HFFc6 (cell line): ENCODE data around the gene TRAF4. TPM values are rescaled to one million over a fixed set of nuclear protein-coding genes. Genes with fewer than 3 reads are reported as not detected.
"Not testable (repeated sequence)": the region's sequence is repeated elsewhere in the genome, so short reads cannot be mapped to it uniquely, and the experiment has no call there.

Source experiments
- DNase-seq: peaks from one replicate; pipeline ENCODE4 v3.0.0-alpha.2; 2018
- H3K27ac Mint-ChIP-seq: 2 replicates; pipeline ENCODE4 v1.8.0; 2020; ENCODE audit warnings: mild to moderate bottlenecking, mixed read lengths
- H3K27me3 Mint-ChIP-seq: 2 replicates; pipeline ENCODE4 v1.8.0; 2021; ENCODE audit warnings: mild to moderate bottlenecking, moderate library complexity, mixed read lengths; ENCODE audit not compliant: insufficient read depth
- H3K36me3 Mint-ChIP-seq: 2 replicates; pipeline ENCODE4 v1.8.0; 2021; ENCODE audit warnings: low read depth, mixed read lengths
- H3K4me1 Mint-ChIP-seq: 2 replicates; pipeline ENCODE4 v1.8.0; 2020; ENCODE audit warnings: low read depth, mixed read lengths
- H3K4me3 Mint-ChIP-seq: 2 replicates; pipeline ENCODE4 v1.8.0; 2020; ENCODE audit warnings: mild to moderate bottlenecking, moderate library complexity, mixed read lengths
- H3K9me3 Mint-ChIP-seq: 2 replicates; pipeline ENCODE4 v1.8.0; 2020; ENCODE audit warnings: mild to moderate bottlenecking, mixed read lengths
- total RNA-seq, 6 experiments: library from RNA; stranded (reverse); fragmentation: NEBNext Ultra II Directional; extraction: Animal tissue kit (Norgen Biotek cat#: 25700); gene quantifications; 2 replicates in 1 of 6; 3 replicates in 5 of 6; pipeline ENCODE4 v1.2.3, GENCODE V29; 2021
- TF ChIP-seq, protein P1 (sequence below): fragments of 200-600 bp; sonication (generic); IDR thresholded peaks from 2 replicates; pipeline ENCODE4 v1.5.0; 2021; ENCODE audit warnings: antibody characterized with exemption, mild to moderate bottlenecking

Gene TRAF4
- total RNA-seq, 6 experiments from 2014 or later = 48.0 to 61.3 (median 53.8) TPM

DNA sequence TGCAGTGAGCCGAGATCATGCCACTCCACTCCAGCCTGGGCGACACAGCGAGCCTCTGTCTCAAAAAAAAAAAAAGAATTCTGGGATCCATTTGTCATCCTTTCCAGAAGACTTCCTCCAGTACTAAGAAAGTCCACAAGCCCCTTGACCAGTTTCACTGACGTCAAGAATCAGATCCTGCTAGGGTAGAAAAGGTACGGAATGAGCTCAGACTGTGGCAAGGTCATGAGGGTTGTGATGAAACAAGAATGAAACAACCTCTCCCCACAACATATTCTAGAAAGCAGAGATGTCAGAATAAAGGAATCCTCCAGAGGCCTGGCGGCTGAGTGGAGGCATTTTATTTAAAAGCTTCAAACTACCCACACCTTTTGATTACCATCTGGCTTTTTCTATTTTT, 29.9 kb downstream of the TRAF4 start:
- peaks cover 2% of the 10 kb centered on the region; the same call in 1 of the 2 replicates for H3K27me3 Mint-ChIP-seq
- DNase-seq = no peak
- H3K4me3 Mint-ChIP-seq = no peak overlapping the region
- peaks cover 17% of the 10 kb centered on the region for H3K4me1 Mint-ChIP-seq
- no peaks in the 10 kb centered on the region; the same call in 1 of the 2 replicates for H3K36me3 Mint-ChIP-seq
- TF ChIP-seq, protein P1, sequence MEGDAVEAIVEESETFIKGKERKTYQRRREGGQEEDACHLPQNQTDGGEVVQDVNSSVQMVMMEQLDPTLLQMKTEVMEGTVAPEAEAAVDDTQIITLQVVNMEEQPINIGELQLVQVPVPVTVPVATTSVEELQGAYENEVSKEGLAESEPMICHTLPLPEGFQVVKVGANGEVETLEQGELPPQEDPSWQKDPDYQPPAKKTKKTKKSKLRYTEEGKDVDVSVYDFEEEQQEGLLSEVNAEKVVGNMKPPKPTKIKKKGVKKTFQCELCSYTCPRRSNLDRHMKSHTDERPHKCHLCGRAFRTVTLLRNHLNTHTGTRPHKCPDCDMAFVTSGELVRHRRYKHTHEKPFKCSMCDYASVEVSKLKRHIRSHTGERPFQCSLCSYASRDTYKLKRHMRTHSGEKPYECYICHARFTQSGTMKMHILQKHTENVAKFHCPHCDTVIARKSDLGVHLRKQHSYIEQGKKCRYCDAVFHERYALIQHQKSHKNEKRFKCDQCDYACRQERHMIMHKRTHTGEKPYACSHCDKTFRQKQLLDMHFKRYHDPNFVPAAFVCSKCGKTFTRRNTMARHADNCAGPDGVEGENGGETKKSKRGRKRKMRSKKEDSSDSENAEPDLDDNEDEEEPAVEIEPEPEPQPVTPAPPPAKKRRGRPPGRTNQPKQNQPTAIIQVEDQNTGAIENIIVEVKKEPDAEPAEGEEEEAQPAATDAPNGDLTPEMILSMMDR = no peak
- no peaks in the 10 kb centered on the region for H3K9me3 Mint-ChIP-seq
- H3K27ac Mint-ChIP-seq = no peak overlapping the region

- no peak for DNase-seq
- Mint-ChIP-seq H3K36me3 (peaks cover 4% of the 10 kb centered on the region), H3K27ac (no peak overlapping the region), H3K4me3 (no peak overlapping the region), H3K4me1 (peaks cover 17% of the 10 kb centered on the region), H3K27me3 (peaks cover 2% of the 10 kb centered on the region; the same call in 1 of the 2 replicates), H3K9me3 (no peaks in the 10 kb centered on the region)
- TF ChIP-seq, protein P1 = no peak
Measured at GRCh38 chr17:28774206-28774605, 30.4 kb downstream of the TRAF4 start.

- no peaks in the 10 kb centered on the region for H3K27me3 Mint-ChIP-seq
- no peak overlapping the region; the same call in 1 of the 2 replicates for H3K27ac Mint-ChIP-seq
- TF ChIP-seq, protein P1 = no peak
- H3K36me3 Mint-ChIP-seq = peaks cover 11% of the 10 kb centered on the region
- no peak for DNase-seq
- H3K9me3 Mint-ChIP-seq = no peaks in the 10 kb centered on the region
- H3K4me1 Mint-ChIP-seq = peaks cover 22% of the 10 kb centered on the region
- no peak overlapping the region for H3K4me3 Mint-ChIP-seq
Measured at GRCh38 chr17:28777178-28777577, 33.4 kb downstream of the TRAF4 start.

DNA sequence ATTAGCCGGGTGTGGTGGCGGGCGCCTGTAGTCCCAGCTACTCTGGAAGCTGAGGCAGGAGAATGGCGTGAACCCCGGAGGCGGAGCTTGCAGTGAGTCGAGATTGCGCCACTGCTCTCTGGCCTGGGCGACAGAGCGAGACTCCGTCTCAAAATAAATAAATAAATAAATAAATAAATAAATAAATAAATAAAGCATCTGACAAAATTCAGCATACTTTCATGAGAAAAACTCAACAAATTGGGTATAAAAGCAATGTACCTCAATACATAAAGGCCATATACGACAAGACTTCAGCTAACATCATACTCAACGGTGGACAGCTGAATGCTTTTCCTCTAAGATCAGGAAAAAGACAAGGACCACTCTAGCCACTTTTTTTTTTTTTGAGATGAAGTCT, 35.8 kb downstream of the TRAF4 start:
- not testable (repeated sequence) for H3K27me3 Mint-ChIP-seq, H3K27ac Mint-ChIP-seq, H3K4me3 Mint-ChIP-seq, H3K9me3 Mint-ChIP-seq, DNase-seq
- peaks cover 11% of the 10 kb centered on the region for H3K36me3 Mint-ChIP-seq
- peaks cover 22% of the 10 kb centered on the region for H3K4me1 Mint-ChIP-seq

- no peak overlapping the region for H3K27ac Mint-ChIP-seq
- H3K36me3 Mint-ChIP-seq = peaks cover 11% of the 10 kb centered on the region
- no peaks in the 10 kb centered on the region; the same call in 1 of the 2 replicates for H3K27me3 Mint-ChIP-seq
- H3K4me1 Mint-ChIP-seq = peaks cover 9% of the 10 kb centered on the region
- DNase-seq = no peak
- TF ChIP-seq, protein P1 = no peak
- no peak overlapping the region for H3K4me3 Mint-ChIP-seq
- H3K9me3 Mint-ChIP-seq = no peaks in the 10 kb centered on the region
Measured at GRCh38 chr17:28783161-28783560, 39.4 kb downstream of the TRAF4 start.

- H3K4me3 Mint-ChIP-seq = no peak overlapping the region
- peaks cover 2% of the 10 kb centered on the region; the same call in 1 of the 2 replicates for H3K4me1 Mint-ChIP-seq
- H3K27me3 Mint-ChIP-seq = no peaks in the 10 kb centered on the region; the same call in 1 of the 2 replicates
- H3K36me3 Mint-ChIP-seq = no peaks in the 10 kb centered on the region
- H3K9me3 Mint-ChIP-seq = no peaks in the 10 kb centered on the region
- no peak overlapping the region for H3K27ac Mint-ChIP-seq
- no peak for DNase-seq
- TF ChIP-seq, protein P1 = no peak
Measured at GRCh38 chr17:28788100-28788499, 44.3 kb downstream of the TRAF4 start.
